ENCODE results near the gene KCNK1. TPM values are rescaled to one million over a fixed set of nuclear protein-coding genes. Genes with fewer than 3 reads are reported as not detected.

The KCNK1 gene
- total RNA-seq, 1 experiment from 2014 or later = 39.1 TPM

DNA sequence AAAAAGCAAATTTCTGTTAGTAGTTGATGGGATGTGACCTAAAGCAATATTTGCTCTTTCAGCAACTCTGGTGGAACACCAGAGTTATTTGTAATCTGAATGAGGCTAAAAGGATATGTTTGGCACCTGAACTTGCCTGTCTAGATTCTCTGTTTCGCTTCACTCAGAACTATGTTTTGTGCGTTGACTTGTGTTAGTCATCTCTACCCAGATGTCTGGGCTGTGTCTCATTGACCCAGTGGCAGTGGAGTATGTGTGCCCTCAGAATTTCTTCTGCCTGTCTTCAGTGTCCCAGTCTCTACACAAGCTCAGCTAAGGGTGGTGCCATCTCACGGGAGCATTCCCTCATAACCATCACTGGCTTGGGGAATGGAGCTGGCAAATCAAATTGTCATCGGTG lies 13.9 kb downstream of the KCNK1 start:
- in situ Hi-C loops (cut with HindIII; ENCODE audit: low pct_unique_long_range_greater_than_20kb, low sequenced_read_pairs) = no loop called here
- no peak for DNase-seq (ENCODE audit: low read depth)

DNA sequence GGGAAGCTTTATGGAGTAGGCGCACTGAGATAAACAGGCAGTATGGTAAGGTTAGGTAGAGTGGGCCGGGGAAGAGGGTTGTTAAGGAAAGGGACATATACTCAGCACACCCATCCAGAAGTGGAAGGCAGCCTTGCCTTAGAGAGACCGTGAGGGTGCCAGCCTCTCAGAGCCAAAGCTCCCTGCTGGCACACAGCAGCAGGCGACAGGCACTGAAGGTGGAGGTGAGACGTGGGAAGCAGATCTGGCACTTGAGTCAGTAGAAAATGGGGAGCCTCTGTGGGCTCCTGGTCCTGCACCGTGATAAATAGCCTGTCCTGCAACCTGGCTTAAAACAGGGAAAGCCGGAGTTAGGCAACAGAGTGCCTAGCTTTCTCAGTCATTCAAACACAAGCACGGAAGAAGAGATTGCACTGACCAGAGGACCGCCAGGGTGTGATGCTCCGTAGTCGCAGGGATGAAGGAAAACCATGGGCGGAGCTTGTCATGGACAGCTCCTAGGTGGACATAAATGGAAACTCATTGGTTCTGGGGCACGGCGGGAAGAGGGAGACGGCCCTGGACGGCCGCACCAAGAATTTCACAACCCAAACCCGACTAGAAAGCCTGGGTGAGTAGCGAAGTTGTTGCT lies 15.5 kb downstream of the KCNK1 start:
- DNase-seq (ENCODE audit: low read depth) = no peak
- in situ Hi-C loops (cut with HindIII; ENCODE audit: low pct_unique_long_range_greater_than_20kb, low sequenced_read_pairs) = no loop called here

DNA sequence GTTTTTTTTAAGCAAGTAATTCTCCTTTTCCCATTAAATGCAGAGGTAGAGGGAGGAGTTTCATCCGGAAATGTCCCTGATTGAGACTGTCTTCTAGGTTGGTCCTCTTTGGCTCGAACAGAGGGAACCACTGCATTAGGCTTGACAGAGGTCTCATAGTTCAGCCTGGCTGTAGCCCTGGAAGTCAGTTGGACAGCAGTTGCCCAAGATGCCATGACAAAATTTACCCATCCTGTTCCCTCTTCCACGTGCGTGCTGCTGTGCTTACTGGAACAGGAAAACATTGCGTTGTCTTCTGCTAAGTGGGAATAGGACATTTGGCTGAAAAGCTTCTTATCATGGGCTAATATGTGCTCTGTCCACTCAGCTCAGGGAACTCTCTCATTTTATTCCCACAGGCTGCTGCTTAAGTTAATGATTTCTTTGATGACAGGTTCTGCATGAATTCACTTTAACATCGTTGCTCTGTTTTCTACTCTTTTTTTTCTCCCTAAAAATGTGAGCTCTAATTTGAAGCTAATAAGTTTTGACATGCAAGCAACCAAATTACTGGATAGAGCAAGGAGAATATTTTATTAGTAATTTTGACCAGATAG lies 18.0 kb downstream of the KCNK1 start:
- DNase-seq (ENCODE audit: low read depth) = peak; percentile 58
- in situ Hi-C loops (cut with HindIII; ENCODE audit: low pct_unique_long_range_greater_than_20kb, low sequenced_read_pairs) = no loop called here

DNA sequence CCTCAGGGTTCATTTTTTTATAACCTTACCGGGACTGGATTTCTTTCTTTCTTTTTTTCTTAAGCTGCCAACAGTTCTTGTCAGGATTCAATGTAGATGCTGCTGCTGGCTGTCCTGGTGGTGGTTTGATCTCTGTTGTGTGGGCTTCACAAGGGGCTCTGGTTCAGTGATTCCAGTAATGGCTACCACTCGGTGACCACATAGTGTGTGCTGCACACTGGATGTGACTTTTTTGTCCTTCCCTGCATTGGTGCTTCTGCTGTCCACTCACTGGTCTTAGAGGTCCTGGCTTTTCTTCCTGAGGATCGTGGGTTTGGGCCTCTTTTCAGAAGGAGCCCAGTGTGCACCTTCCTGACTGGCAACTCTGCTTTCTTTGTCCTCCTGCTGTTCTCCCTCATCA lies 18.5 kb downstream of the KCNK1 start:
- DNase-seq (ENCODE audit: low read depth) = no peak
- in situ Hi-C loops (cut with HindIII; ENCODE audit: low pct_unique_long_range_greater_than_20kb, low sequenced_read_pairs) = no loop called here

DNA sequence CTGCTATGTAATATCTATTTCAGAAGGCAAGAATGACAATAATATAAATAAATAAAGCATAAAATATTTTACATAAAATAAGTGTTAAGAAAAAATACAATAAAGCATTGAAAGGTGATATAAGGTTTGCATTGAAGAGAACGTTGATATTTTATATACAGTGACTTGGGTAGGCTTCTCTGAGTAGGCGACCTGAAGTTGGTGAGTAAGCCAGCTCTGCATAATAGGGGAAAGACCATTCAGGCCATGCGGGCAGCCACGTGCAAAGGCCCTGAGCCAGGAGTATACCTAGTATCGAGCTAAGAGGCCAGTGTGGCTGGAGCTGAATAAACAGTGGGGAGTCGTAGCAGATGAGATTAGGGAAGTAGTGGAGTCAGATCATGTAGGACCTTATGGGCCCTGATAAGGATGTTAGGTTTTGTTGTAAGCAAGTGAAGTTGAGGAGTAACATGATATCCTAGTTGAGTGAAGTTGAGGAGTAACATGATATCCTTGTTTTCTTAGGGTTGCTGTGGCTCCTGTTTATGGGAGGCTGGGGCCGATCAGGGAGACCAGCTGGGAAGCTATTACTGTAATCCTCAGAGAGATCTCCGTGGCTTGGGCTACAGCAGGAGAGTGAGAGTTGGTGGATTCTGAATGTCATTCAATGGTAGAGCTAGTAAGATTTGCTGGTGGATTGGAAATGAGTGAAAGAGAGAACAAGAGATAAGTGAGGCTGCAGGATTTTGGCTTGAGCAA lies 22.0 kb downstream of the KCNK1 start:
- peak; percentile 47 for DNase-seq (ENCODE audit: low read depth)
- in situ Hi-C loops (cut with HindIII; ENCODE audit: low pct_unique_long_range_greater_than_20kb, low sequenced_read_pairs) = no loop called here

DNA sequence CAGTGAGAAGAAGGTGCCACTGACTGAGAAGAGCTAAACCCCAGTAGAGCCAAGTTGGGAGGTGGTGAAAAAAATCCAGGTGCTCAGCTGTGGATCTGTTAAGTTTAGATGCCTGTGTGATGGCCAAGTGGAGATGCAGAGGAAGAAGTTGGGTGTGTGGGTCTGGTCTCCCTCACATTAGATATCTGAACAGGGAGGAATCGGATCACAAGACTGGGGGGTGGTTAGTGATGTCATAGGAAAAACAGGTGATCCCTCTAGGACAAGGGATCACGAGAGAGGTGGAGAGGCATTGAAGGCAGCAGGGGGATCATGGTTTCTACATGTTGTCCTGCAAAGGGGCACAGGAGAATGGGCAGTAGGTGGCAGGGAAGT lies 22.6 kb downstream of the KCNK1 start:
- in situ Hi-C loops (cut with HindIII; ENCODE audit: low pct_unique_long_range_greater_than_20kb, low sequenced_read_pairs) = no loop called here
- DNase-seq (ENCODE audit: low read depth) = no peak

DNA sequence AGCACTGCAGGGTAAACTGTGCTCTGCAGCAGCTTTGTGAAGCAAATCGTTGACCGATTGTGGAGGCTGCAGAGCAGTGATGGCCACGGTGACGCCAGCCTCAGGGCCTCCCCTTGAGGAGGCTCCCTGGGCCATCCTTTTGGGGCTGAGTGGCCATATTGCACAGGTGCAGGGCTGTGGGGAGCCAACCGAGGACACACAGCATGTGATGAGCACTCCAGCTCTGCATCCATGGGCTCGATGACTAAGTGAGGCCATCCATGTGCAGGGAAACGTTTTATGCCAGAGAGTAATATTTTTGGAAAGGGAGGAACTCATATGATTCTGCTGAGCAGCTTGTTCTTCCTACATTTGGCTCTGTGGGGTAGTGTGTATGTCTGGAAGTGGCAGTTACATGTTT lies 24.6 kb downstream of the KCNK1 start:
- DNase-seq (ENCODE audit: low read depth) = no peak
- in situ Hi-C loops (cut with HindIII; ENCODE audit: low pct_unique_long_range_greater_than_20kb, low sequenced_read_pairs) = no loop called here

DNA sequence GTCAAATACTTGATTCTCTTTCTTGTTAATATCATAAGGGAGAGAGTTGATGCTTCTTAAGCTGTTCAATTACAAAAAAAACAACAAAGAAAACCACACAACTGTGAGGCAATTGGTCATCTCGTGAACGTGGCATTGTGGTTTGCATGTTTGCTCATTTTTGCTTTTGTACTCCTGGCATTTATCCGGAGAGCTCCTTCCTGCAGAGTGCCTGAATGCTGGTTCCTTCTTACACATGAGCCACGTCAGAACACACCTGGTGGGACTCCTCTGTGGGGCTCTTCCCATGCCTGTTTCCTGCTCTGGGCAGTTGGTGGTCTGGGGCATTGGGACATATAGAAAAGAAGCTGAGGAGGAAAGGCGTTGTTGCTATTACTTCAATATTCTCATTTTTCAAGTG lies 25.7 kb downstream of the KCNK1 start:
- in situ Hi-C loops (cut with HindIII; ENCODE audit: low pct_unique_long_range_greater_than_20kb, low sequenced_read_pairs) = no loop called here
- DNase-seq (ENCODE audit: low read depth) = no peak

DNA sequence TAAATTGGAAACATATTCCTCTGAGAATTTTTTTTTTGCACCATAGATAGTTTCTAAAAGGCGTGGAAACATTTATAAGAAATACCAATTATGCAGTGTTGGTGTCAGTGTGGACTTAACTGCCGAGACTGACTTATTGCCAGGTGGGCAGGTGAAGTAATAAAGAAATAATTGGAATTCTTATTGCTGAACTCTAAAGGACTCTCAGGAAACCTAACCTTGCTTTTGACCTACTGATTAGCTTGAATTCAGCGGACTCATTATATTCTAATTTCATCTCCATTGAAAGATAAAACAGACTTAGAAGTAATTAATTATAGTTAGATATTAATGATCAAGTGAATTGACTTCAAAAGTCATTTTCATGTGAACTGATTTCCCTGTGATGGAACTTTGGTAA lies 26.3 kb downstream of the KCNK1 start:
- no peak for DNase-seq (ENCODE audit: low read depth)
- in situ Hi-C loops (cut with HindIII; ENCODE audit: low pct_unique_long_range_greater_than_20kb, low sequenced_read_pairs) = no loop called here

DNA sequence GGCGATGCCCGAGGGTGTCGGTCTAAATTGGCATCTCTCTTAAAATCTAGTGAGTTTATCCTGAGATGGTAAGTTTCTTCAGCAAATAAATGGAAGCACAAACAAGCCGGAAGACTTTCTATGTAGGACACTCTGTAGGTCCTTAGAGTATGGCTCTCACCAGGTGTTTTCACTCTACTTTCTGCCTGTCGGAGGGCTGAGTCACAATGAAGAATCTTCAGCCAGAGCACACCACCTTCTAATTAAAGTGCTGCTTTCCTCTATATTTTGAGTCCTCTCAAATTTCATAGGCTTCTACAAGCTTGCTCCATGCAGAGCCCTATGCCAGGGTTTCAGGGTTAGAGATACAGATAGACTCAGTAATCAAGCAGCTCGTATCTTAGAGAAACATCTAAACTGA lies 27.1 kb downstream of the KCNK1 start:
- DNase-seq (ENCODE audit: low read depth) = no peak
- in situ Hi-C loops (cut with HindIII; ENCODE audit: low pct_unique_long_range_greater_than_20kb, low sequenced_read_pairs) = no loop called here

DNA sequence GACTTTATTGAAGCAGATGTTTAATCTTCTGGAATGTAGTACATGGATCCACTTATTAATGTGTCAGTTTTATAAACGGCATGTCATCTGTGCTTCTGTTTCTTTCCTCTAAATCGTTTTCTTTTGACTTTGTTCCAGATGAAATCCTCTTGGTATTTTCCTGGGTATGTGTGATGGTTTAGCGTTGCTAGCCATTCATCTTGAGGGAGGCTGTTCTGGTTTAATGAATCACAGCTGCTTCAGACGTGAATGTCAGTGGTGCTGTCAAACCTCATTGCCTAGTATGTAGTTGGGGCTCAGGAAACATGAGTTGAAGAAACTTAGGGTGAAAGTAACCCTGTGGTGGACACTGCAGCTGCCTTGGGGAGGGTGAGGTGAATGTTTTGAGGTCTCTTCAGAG lies 33.2 kb downstream of the KCNK1 start:
- no peak for DNase-seq (ENCODE audit: low read depth)

DNA sequence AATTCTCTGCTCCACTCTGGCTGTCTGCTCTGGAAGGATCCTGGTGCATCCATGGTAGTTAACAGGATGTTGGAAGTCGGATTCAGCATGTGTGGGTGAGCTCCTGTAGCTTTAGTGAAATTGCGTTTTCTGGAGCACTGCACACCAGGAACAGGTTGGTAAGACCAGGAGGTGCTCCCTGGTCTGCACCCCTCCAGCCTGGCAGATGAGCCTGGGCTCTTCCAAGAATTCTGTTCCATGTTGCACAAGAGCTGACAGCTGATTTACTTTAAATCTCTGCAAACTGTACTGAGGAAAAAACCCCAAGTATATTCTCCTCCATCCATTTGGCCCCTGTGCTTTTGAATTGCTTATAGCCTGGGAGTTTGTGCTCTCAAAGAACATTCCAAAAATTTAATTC lies 33.7 kb downstream of the KCNK1 start:
- in situ Hi-C loops (cut with HindIII; ENCODE audit: low pct_unique_long_range_greater_than_20kb, low sequenced_read_pairs) = no loop called here
- no peak for DNase-seq (ENCODE audit: low read depth)

More for the DNA sequence above, 33.2 kb downstream of the KCNK1 start:
- in situ Hi-C loops (cut with HindIII; ENCODE audit: low pct_unique_long_range_greater_than_20kb, low sequenced_read_pairs) = no loop called here

DNA sequence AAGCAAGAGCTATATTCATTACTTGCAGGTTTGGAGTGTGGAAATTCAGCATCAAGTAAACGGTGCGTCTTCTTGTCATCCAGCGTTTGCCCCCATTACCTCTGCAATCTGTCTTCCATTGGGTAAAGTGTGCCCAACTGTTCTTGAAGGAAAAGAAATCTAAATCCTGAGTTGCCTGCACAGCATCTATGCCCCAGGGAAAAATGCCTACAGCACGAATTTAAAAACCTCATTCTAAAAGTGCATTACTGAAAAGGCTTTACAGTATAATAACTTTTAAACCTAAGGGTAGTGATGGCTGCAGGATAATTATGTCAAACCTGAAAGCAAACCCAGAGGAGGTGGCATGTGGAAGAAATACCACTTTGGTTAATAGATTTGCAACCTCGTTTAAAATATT lies 37.2 kb downstream of the KCNK1 start:
- no peak for DNase-seq (ENCODE audit: low read depth)
- in situ Hi-C loops (cut with HindIII; ENCODE audit: low pct_unique_long_range_greater_than_20kb, low sequenced_read_pairs) = no loop called here

DNA sequence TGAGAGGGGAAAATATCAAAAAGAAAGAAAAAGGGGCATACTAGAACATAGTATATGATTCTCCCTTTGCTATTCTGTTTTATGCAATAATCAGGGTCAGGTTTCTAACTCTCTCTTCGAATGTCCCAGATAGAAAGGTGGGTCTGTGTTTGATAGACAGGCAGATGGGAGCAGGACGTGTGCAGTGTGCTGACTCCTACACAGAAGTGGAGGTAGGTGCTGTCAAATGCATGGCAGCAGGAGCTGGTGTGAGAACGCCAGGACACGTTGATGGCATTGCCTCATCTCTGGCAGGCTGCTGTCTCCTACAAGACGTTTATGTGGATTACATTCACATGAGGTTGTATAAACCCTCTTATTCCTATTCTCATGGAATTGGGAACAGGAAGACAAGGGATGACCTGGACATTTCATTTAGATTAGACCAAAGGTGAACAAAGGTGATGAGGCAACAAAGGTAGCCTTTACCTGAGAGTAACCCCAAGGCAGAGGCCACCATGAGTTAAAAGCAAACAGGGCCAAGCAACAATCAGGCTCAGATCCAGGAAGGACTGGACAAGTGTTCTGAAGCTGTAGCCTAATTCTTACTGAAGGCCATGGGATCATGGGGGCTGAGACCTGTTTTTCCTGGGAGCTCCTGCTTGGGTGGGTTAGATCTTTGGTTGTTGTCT lies 37.8 kb downstream of the KCNK1 start:
- in situ Hi-C loops (cut with HindIII; ENCODE audit: low pct_unique_long_range_greater_than_20kb, low sequenced_read_pairs) = no loop called here
- no peak for DNase-seq (ENCODE audit: low read depth)

DNA sequence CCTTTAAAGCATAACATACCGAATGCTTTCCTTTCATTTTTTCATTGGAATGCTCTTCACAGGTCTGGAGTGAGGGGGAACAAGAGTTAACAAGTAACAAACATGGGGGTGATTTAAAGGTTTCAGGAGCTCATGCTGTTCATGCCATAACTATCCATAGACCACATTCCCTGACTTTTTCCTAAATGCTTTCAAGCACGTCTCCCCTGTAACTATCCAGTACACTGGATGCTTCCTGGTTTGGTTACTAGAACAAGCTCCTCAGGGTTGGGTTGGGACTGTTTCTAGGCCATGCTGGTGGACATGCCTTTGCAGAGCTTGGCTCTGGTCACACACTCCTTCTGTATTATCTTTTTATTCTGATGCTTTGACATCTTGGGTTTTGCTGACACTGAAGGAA lies 38.6 kb downstream of the KCNK1 start:
- in situ Hi-C loops (cut with HindIII; ENCODE audit: low pct_unique_long_range_greater_than_20kb, low sequenced_read_pairs) = no loop called here
- no peak for DNase-seq (ENCODE audit: low read depth)

DNA sequence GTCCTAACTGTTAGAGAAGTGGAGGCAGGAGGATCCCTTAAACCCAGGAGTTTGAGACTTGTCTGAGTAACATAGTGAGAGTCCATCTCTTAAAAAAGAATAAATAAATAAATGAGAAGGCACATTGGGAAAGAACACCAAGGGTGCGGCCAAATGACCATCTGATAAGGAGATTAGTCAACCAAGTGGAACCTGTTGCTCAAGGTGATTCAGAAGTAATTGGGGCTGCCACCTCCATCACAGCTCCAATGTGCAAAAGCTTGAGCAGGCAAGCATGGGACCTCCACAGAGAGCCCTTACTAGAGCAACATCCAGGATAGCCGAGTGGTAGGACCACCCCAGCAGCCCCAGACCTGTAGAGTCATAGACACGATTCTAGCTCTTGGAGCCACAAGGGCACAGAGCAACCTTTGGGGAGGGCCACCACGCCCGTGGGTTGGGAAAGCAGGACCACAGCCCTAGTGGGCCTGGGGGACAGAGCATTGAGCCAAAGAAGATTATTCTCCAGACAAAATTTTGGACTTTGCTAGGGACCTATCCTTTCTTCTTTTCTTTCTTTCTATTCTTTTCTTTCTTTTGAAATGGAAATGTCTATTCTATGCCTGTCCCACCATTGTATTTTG lies 40.9 kb downstream of the KCNK1 start:
- peak; percentile 62 for DNase-seq (ENCODE audit: low read depth)
- in situ Hi-C loops (cut with HindIII; ENCODE audit: low pct_unique_long_range_greater_than_20kb, low sequenced_read_pairs) = no loop called here

DNA sequence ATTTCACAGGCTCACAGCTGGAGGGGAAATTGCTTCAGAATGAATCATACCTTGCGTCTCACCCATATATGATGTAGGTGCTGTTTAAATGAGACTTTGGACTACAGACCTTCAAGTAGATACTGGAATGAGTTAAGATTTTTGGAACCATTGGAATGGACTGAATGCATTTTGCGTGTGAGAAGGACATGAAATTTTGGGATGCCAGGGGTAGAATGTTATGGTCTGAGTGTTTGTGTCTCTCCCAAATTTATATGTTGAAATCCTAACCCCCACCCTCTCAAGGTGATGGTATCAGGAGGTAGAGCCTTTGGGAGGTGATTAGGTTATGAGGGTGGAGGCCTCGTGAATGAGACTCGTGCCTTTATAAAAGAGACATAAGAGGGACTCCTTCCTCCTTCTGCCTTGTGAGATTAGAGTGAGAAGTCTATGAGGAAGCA lies 41.4 kb downstream of the KCNK1 start:
- in situ Hi-C loops (cut with HindIII; ENCODE audit: low pct_unique_long_range_greater_than_20kb, low sequenced_read_pairs) = no loop called here
- no peak for DNase-seq (ENCODE audit: low read depth)

DNA sequence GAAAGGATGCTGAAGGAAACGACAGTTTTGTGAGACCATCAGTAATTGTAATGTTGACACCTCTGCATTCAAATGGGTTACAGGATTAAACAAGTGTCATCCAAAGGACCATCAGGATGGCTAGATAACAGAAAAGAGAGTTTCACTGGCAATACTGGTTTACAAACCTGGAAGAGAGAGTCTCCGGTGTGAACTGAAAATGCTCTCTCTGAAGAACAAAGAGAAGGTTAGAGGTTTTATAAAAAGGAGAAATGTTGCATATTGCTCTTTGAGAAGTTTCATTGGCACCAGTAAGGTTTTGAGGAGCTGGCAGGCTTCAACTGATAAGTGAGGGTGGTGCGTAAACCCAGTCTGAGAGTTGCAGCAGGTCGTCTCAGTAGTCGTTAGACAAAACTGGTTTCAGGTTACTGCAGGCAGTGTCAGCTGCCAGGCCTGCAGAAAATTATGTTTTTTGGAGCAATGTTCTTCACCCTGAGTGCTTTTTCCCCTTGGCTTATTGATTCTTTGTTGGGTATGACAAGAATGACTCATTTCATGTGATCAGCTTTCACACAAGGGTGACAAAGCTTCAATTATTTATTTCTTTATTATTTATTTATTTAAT lies 42.2 kb downstream of the KCNK1 start:
- peak; percentile 28 for DNase-seq (ENCODE audit: low read depth)
- in situ Hi-C loops (cut with HindIII; ENCODE audit: low pct_unique_long_range_greater_than_20kb, low sequenced_read_pairs) = no loop called here

Measured in Caki2 (cell line).